ENCODE measurements around the gene ZNF254. TPM values are rescaled to one million over a fixed set of nuclear protein-coding genes. Genes with fewer than 3 reads are reported as not detected.
"Not testable (repeated sequence)": the region's sequence is repeated elsewhere in the genome, so short reads cannot be mapped to it uniquely, and the experiment has no call there.

The ZNF254 gene
- total and polyA plus RNA-seq, 8 donors = 4.0 to 68.3 (median 21.9) TPM

- TF ChIP-seq CTCF (IDR thresholded peaks at IDR 0.05) (no peak), POLR2A (IDR thresholded peaks at IDR 0.05) (no peak), POLR2AphosphoS5 (IDR thresholded peaks at IDR 0.05) (no peak), EP300 (IDR thresholded peaks at IDR 0.05) (no peak)
- H3K4me1 ChIP-seq = no peaks in the 10 kb centered on the region
- intact Hi-C loops (cut with DNase I; ENCODE audit: low total_unique reads) = no loop called here
- no peak for DNase-seq
- H3K27me3 ChIP-seq = no peaks in the 10 kb centered on the region
- H3K4me3 ChIP-seq = no peak overlapping the region
- H3K27ac ChIP-seq = no peak overlapping the region
- no peaks in the 10 kb centered on the region for H3K9me3 ChIP-seq
- H3K36me3 ChIP-seq = peaks cover 0 to 16% (median 4%) of the 10 kb centered on the region in 4 donors
- WGBS, 5 donors = 78 to 90% (median 87%) methylated on average over 4 of the region's 4 CpGs
Measured at GRCh38 chr19:24081056-24081455, 5.9 kb upstream of the ZNF254 start.

- WGBS, 5 donors = 94 to 99% (median 97%) methylated on average over 2 of the region's 2 CpGs
- TF ChIP-seq POLR2AphosphoS5 (IDR thresholded peaks at IDR 0.05) (no peak), CTCF (IDR thresholded peaks at IDR 0.05) (no peak), POLR2A (IDR thresholded peaks at IDR 0.05) (no peak), EP300 (IDR thresholded peaks at IDR 0.05) (no peak)
- Histone ChIP-seq H3K27me3 (no peaks in the 10 kb centered on the region), H3K9me3 (no peaks in the 10 kb centered on the region), H3K27ac (no peak overlapping the region), H3K4me3 (no peak overlapping the region), H3K4me1 (peaks cover 0 to 27% (median 6%) of the 10 kb centered on the region in 4 donors), H3K36me3 (peaks cover 0 to 38% (median 24%) of the 10 kb centered on the region in 4 donors)
- no peak for DNase-seq
- intact Hi-C loops (cut with DNase I; ENCODE audit: low total_unique reads) = no loop called here
Measured at GRCh38 chr19:24098359-24098758, 11.4 kb downstream of the ZNF254 start.

GRCh38 chr19:24099829-24100228 lies 12.8 kb downstream of the ZNF254 start:
- Histone ChIP-seq H3K36me3 (peaks cover 0 to 42% (median 29%) of the 10 kb centered on the region in 4 donors), H3K27ac (no peak overlapping the region), H3K9me3 (peaks cover 0 to 7% (median 0%) of the 10 kb centered on the region in 4 donors), H3K4me1 (peaks cover 0 to 26% (median 6%) of the 10 kb centered on the region in 4 donors), H3K4me3 (no peak overlapping the region), H3K27me3 (no peaks in the 10 kb centered on the region)
- DNase-seq = no peak
- intact Hi-C loops (cut with DNase I; ENCODE audit: low total_unique reads) = no loop called here
- TF ChIP-seq EP300 (IDR thresholded peaks at IDR 0.05) (no peak), POLR2AphosphoS5 (IDR thresholded peaks at IDR 0.05) (no peak), POLR2A (IDR thresholded peaks at IDR 0.05) (no peak), CTCF (IDR thresholded peaks at IDR 0.05) (no peak)

GRCh38 chr19:24100597-24100996 lies 13.6 kb downstream of the ZNF254 start:
- H3K27me3 ChIP-seq; H3K27ac ChIP-seq; H3K9me3 ChIP-seq; intact Hi-C loops (cut with DNase I; ENCODE audit: low total_unique reads); DNase-seq; H3K4me3 ChIP-seq: not testable (repeated sequence)
- Histone ChIP-seq H3K4me1 (peaks cover 0 to 26% (median 6%) of the 10 kb centered on the region in 4 donors), H3K36me3 (peaks cover 0 to 49% (median 30%) of the 10 kb centered on the region in 4 donors)
- WGBS, 5 donors = 90 to 100% (median 97%) methylated on average over 2 of the region's 2 CpGs

- intact Hi-C loops (cut with DNase I; ENCODE audit: low total_unique reads) = no loop called here
Measured at GRCh38 chr19:24101459-24102115, 14.6 kb downstream of the ZNF254 start.

More at GRCh38 chr19:24101459-24102115, 14.6 kb downstream of the ZNF254 start:
- peaks cover 0 to 19% (median 6%) of the 10 kb centered on the region in 4 donors for H3K4me1 ChIP-seq
- no peak overlapping the region for H3K27ac ChIP-seq
- H3K36me3 ChIP-seq = peaks cover 0 to 59% (median 40%) of the 10 kb centered on the region in 4 donors
- no peak overlapping the region for H3K4me3 ChIP-seq
- H3K9me3 ChIP-seq = peaks cover 0 to 9% (median 0%) of the 10 kb centered on the region in 4 donors
- no peak for TF ChIP-seq POLR2A (IDR thresholded peaks at IDR 0.05)
- no peak for TF ChIP-seq CTCF (IDR thresholded peaks at IDR 0.05)
- TF ChIP-seq EP300 (IDR thresholded peaks at IDR 0.05) = no peak
- TF ChIP-seq POLR2AphosphoS5 (IDR thresholded peaks at IDR 0.05) = no peak
- WGBS, 5 donors = 84 to 97% (median 93%) methylated on average over 2 of the region's 2 CpGs
- H3K27me3 ChIP-seq = no peaks in the 10 kb centered on the region
- no peak for DNase-seq

Data from stomach (tissue), 9 donors.